ENCODE measurements around the gene CSMD2.

GRCh38 chr1:34060187-34060730, 104.8 kb downstream of the CSMD2 start:
- TF ChIP-seq, protein P1, sequence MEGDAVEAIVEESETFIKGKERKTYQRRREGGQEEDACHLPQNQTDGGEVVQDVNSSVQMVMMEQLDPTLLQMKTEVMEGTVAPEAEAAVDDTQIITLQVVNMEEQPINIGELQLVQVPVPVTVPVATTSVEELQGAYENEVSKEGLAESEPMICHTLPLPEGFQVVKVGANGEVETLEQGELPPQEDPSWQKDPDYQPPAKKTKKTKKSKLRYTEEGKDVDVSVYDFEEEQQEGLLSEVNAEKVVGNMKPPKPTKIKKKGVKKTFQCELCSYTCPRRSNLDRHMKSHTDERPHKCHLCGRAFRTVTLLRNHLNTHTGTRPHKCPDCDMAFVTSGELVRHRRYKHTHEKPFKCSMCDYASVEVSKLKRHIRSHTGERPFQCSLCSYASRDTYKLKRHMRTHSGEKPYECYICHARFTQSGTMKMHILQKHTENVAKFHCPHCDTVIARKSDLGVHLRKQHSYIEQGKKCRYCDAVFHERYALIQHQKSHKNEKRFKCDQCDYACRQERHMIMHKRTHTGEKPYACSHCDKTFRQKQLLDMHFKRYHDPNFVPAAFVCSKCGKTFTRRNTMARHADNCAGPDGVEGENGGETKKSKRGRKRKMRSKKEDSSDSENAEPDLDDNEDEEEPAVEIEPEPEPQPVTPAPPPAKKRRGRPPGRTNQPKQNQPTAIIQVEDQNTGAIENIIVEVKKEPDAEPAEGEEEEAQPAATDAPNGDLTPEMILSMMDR (IDR thresholded peaks at IDR 0.05), result no peak
- TF ChIP-seq EZH2phosphoT487 (IDR thresholded peaks at IDR 0.05), result no peak

Data from neural progenitor cell (in vitro differentiated cells).